AG09319 (cell line): ENCODE measurements around the gene TMEM178A.
"Not testable (repeated sequence)": the region's sequence is repeated elsewhere in the genome, so short reads cannot be mapped to it uniquely, and the experiment has no call there.

Experiments used
- DNase-seq: peaks from one replicate; pipeline ENCODE4 v3.0.0-alpha.2; 2010; ENCODE audit warnings: low read depth; ENCODE audit errors: extremely low read depth
- TF ChIP-seq, protein P1 (sequence below): IDR thresholded peaks from 2 replicates; pipeline ENCODE4 v1.5.1; 2011; ENCODE audit warnings: low read depth, mild to moderate bottlenecking, inconsistent platforms, low read length, moderate library complexity

TMEM178A gene

DNA sequence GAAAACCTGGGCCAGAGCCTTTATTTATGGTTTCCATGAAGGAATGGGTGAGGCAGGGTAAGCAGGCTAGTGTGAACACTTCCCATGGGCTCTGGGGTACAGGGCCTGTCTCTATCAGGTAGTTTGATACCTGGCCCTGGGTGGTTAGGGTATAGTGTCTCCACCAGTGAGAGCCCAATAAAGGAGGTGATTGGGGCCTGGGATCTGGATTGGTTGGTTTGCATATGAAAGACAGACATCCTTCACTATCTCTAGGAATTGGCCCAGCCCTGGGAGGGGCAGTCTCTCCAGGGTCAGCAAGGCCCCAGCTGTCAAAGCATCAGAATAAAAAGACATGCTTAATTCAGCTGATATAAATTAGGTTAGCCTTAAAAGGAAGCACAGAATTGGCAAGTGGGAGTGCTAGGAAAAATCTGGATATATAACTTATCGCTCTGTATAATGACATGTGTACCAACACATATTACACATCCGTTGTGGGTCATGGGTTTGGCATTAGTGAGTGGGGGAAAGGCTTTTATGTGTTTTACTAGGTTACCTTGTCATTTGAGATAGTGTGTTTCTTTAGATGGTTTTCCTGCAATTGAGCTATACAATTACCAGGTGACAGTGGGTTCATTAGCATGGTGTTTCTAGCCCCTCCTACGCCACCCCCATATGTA lies 18.5 kb upstream of the TMEM178A start:
- TF ChIP-seq, protein P1, sequence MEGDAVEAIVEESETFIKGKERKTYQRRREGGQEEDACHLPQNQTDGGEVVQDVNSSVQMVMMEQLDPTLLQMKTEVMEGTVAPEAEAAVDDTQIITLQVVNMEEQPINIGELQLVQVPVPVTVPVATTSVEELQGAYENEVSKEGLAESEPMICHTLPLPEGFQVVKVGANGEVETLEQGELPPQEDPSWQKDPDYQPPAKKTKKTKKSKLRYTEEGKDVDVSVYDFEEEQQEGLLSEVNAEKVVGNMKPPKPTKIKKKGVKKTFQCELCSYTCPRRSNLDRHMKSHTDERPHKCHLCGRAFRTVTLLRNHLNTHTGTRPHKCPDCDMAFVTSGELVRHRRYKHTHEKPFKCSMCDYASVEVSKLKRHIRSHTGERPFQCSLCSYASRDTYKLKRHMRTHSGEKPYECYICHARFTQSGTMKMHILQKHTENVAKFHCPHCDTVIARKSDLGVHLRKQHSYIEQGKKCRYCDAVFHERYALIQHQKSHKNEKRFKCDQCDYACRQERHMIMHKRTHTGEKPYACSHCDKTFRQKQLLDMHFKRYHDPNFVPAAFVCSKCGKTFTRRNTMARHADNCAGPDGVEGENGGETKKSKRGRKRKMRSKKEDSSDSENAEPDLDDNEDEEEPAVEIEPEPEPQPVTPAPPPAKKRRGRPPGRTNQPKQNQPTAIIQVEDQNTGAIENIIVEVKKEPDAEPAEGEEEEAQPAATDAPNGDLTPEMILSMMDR: no peak
- DNase-seq: no peak

DNA sequence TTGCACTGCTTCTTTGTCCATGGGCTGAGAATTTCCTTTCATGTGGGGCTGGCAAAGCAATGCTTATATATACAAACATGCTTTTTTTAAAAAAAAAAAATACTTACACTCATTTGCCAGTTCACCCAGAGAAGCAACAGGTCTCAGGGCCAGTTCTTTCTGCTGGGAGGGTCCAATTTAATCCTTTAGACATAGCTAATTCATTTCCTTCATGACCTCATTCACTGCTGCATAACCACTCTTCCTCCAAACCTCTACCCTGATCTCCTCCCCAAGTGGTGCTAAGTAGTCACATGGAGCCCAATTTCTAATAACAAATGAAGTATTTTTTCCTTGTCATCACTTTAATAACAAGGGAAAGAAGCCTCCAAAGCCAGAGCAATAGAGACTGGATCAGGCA lies 17.1 kb upstream of the TMEM178A start:
- DNase-seq: no peak
- TF ChIP-seq, protein P1: no peak

DNA sequence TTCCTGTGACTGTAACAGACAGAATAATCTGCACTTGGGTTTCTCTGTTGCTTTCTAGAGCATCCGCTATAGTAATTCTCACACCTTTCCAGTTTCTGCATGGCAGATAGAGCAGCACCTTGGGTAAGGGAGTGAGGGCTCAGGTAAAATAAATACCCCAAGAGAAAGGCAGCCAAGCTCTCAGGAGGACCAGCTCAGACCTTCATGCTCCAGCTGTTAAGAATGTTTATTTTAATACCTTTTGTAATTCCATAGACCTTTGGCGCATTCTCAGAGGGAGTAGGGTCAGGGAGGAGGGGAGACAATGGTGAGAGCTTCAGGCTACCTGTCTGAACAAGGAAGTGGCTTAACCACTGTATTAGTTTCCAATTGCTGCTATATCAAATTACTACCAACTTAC lies 16.2 kb upstream of the TMEM178A start:
- TF ChIP-seq, protein P1: no peak
- no peak for DNase-seq

DNA sequence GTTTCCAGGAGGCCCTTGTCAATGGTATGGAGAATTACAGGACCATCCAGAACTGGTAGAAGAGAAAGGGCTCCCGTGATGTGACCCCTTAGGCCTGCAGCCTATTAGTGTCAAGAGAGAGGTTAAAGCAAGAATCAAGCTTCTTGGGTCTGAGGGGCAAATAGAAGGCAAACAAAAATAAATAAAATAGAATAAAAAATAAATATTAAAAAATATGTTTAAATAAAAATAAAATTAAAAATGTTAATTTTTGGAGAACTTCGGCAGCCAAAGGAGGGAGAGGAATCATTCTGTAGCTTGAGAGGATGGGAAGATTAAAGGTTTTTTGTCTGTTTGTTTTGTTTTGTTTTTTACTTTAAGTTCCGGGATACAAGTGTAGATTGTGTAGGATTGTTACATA lies 15.2 kb upstream of the TMEM178A start:
- TF ChIP-seq, protein P1: no peak
- no peak for DNase-seq

DNA sequence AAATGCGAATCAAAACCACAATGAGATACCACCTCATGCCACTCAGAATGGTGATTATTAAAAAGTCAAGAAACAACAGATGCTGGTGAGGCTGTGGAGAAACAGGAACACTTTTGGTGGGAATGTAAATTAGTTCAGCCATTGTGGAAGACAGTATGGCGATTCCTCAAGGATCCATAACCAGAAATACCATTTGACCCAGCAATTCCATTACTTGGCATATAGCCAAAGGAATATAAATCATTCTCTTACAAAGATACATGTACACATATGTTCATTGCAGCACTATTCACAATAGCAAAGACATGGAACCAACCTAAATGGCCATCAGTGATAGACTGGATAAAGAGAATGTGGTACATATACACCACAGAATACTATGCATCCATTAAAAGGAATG lies 9.5 kb upstream of the TMEM178A start:
- not testable (repeated sequence) for DNase-seq

DNA sequence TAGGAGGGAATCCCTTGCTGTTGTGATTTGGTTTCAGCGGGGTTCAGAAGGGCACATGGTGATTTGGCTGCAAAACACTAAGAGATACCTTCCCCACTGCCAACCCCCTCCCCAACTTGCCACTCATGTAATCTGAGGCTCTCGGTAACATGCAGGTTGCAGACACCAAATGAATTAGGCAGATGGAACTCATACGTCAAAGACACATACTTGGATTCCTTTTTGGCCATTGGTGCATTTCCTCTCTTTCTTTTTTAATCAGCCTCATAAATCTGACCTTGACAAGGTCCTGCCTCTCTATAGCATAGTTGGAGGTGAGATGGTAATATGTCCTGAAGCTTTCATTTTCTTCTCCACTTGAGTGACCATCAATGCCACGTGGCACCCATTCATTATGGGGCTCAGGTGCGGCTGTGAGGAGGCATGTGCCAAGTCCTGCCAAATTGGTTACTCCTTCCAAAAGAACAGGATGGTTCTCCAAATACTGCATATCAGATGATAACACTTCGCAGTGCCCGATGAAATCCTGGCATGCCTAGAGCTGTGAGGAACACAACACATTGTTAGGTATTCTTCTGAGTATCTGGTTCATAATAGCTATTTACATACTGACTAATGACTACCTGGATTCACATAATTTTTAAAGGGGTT lies 8.3 kb upstream of the TMEM178A start:
- no peak for DNase-seq
- TF ChIP-seq, protein P1: no peak

DNA sequence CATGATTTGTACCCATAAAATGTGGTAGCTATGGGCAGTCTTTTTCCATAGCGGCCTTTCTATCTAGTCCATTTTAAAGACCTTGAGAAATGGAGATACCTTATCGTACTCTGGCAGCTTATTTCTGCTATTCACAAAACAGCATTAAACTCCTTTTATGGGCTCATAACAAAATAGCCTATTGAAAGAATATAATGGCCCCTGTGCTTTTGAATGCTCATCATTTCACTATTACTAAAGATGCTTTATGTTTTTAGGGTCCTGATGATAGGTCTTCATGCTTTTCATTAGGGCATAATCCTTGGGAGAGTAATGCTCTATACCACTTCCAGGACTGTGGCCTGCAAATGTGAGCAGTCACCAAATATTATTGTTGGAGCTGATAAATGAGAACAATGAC lies 7.3 kb upstream of the TMEM178A start:
- no peak for DNase-seq
- TF ChIP-seq, protein P1: no peak
